Measurements from ENCODE around the gene NR4A1. TPM values are rescaled to one million over a fixed set of nuclear protein-coding genes. Genes with fewer than 3 reads are reported as not detected.
A peak's percentile ranks its signal among the peaks of the same experiment; 100 is the strongest.

NR4A1 gene
- total RNA-seq, 2 donors from 2014 or later = 150 to 238 TPM

GRCh38 chr12:52023182-52023975, 27.9 kb upstream of the NR4A1 start:
- peak overlapping the region; percentile 41 to 89 for H3K27ac ChIP-seq
- no peaks in the 10 kb centered on the region for H3K36me3 ChIP-seq
- H3K4me3 ChIP-seq = peak overlapping the region; percentile 47 to 58
- peaks cover 0 to 53% of the 10 kb centered on the region in 2 donors for H3K4me1 ChIP-seq
- peak; percentile 93 to 99 for TF ChIP-seq CTCF (IDR thresholded peaks at IDR 0.05)
- H3K9me3 ChIP-seq = no peaks in the 10 kb centered on the region
- peak; percentile 86 for DNase-seq (ENCODE audit: low spot score)
- H3K27me3 ChIP-seq = no peaks in the 10 kb centered on the region

GRCh38 chr12:52023976-52024688, 27.1 kb upstream of the NR4A1 start:
- Histone ChIP-seq H3K9me3 (no peaks in the 10 kb centered on the region), H3K4me1 (peaks cover 0 to 56% of the 10 kb centered on the region in 2 donors), H3K4me3 (peak overlapping the region; percentile 47 to 58), H3K27me3 (no peaks in the 10 kb centered on the region), H3K27ac (peak overlapping the region; percentile 41 to 89), H3K36me3 (no peaks in the 10 kb centered on the region)
- DNase-seq (ENCODE audit: low spot score) = no peak
- TF ChIP-seq CTCF (IDR thresholded peaks at IDR 0.05) = peak; percentile 17 to 54

GRCh38 chr12:52024845-52025230, 26.4 kb upstream of the NR4A1 start:
- H3K36me3 ChIP-seq = no peaks in the 10 kb centered on the region
- peak overlapping the region in 1 of 2 donors; percentile 42 for H3K4me3 ChIP-seq
- H3K27me3 ChIP-seq = no peaks in the 10 kb centered on the region
- H3K27ac ChIP-seq = peak overlapping the region; percentile 89 to 93
- TF ChIP-seq CTCF (IDR thresholded peaks at IDR 0.05) = no peak
- no peaks in the 10 kb centered on the region for H3K9me3 ChIP-seq
- peaks cover 0 to 61% of the 10 kb centered on the region in 2 donors for H3K4me1 ChIP-seq
- no peak for DNase-seq (ENCODE audit: low spot score)

- Histone ChIP-seq H3K4me3 (no peak overlapping the region), H3K9me3 (no peaks in the 10 kb centered on the region), H3K27me3 (no peaks in the 10 kb centered on the region), H3K4me1 (peaks cover 0 to 69% of the 10 kb centered on the region in 2 donors), H3K36me3 (no peaks in the 10 kb centered on the region), H3K27ac (peak overlapping the region; percentile 89 to 93)
- DNase-seq (ENCODE audit: low spot score) = no peak
- no peak for TF ChIP-seq CTCF (IDR thresholded peaks at IDR 0.05)
These were observed 25.0 kb upstream of the NR4A1 start for GRCh38 chr12:52026263-52026662.

- no peak for DNase-seq (ENCODE audit: low spot score)
- Histone ChIP-seq H3K4me3 (no peak overlapping the region), H3K36me3 (no peaks in the 10 kb centered on the region), H3K27ac (peak overlapping the region; percentile 89 to 93), H3K4me1 (peaks cover 0 to 76% of the 10 kb centered on the region in 2 donors), H3K9me3 (no peaks in the 10 kb centered on the region), H3K27me3 (no peaks in the 10 kb centered on the region)
- no peak for TF ChIP-seq CTCF (IDR thresholded peaks at IDR 0.05)
These were observed 24.0 kb upstream of the NR4A1 start for GRCh38 chr12:52027085-52027843.
